MM.1S (cell line): ENCODE results near the gene KCNK16.

ENCODE experiments used
- DNase-seq: peaks from one replicate; pipeline ENCODE4 v3.0.0-alpha.2; 2015
- H2AFZ ChIP-seq: fragments of 300-600 bp; sonication (generic); 2 replicates; pipeline ENCODE4 v1.6.0; 2016; ENCODE audit warnings: antibody characterized with exemption, low read length
- H3F3A ChIP-seq: fragments of 300-600 bp; sonication (generic); 2 replicates; pipeline ENCODE4 v1.6.1; 2016; ENCODE audit warnings: mild to moderate bottlenecking, antibody characterized with exemption, low read length, moderate library complexity, mixed read lengths; ENCODE audit not compliant: insufficient read depth
- H3K27ac ChIP-seq: fragments of 300-600 bp; sonication (generic); 2 replicates; pipeline ENCODE4 v1.5.1; 2016; ENCODE audit warnings: mild to moderate bottlenecking, low read length
- H3K27me3 ChIP-seq: fragments of 300-600 bp; sonication (generic); replicated peaks from 2 replicates; pipeline ENCODE4 v1.6.0; 2016; ENCODE audit warnings: low read length; ENCODE audit not compliant: insufficient read depth
- H3K36me3 ChIP-seq: fragments of 300-600 bp; sonication (generic); replicated peaks from 2 replicates; pipeline ENCODE4 v1.6.1; 2016; ENCODE audit warnings: mild to moderate bottlenecking, low read length, mixed read lengths; ENCODE audit not compliant: insufficient read depth
- H3K4me1 ChIP-seq: fragments of 300-600 bp; sonication (generic); 2 replicates; pipeline ENCODE4 v1.6.1; 2016; ENCODE audit warnings: low read length, mixed read lengths
- H3K4me2 ChIP-seq: fragments of 300-600 bp; sonication (generic); 2 replicates; pipeline ENCODE4 v1.6.0; 2016; ENCODE audit warnings: low read depth, low read length
- H3K4me3 ChIP-seq: fragments of 300-600 bp; sonication (generic); 2 replicates; pipeline ENCODE4 v1.5.1; 2016; ENCODE audit warnings: low read length, mixed read lengths
- H3K79me2 ChIP-seq: fragments of 300-600 bp; sonication (generic); 2 replicates; pipeline ENCODE4 v1.6.1; 2016; ENCODE audit warnings: mixed run types, low read length, mixed read lengths
- H3K9ac ChIP-seq: fragments of 300-600 bp; sonication (generic); 2 replicates; pipeline ENCODE4 v1.6.1; 2016; ENCODE audit warnings: low read length, mixed read lengths
- H3K9me2 ChIP-seq: fragments of 300-600 bp; sonication (generic); replicated peaks from 2 replicates; pipeline ENCODE4 v1.6.1; 2016; ENCODE audit warnings: mild to moderate bottlenecking, low read length, mixed read lengths; ENCODE audit not compliant: insufficient read depth
- H3K9me3 ChIP-seq: fragments of 300-600 bp; sonication (generic); replicated peaks from 2 replicates; pipeline ENCODE4 v1.6.1; 2016; ENCODE audit warnings: mild to moderate bottlenecking, low read length, mixed read lengths; ENCODE audit not compliant: insufficient read depth
- H4K20me1 ChIP-seq: fragments of 300-600 bp; sonication (generic); 2 replicates; pipeline ENCODE4 v1.6.1; 2016; ENCODE audit warnings: mild to moderate bottlenecking, low read length, moderate library complexity, mixed read lengths; ENCODE audit not compliant: insufficient read depth
- EZH2 ChIP-seq: fragments of 300-600 bp; sonication (generic); optimal IDR thresholded peaks from 2 replicates; pipeline ENCODE3; 2017; ENCODE audit warnings: low read depth, mild to moderate bottlenecking, antibody characterized with exemption, low read length, mixed read lengths
- EZH2phosphoT487 ChIP-seq: fragments of 300-600 bp; sonication (generic); IDR thresholded peaks from 2 replicates; pipeline ENCODE4 v1.6.1; 2018; ENCODE audit warnings: antibody characterized with exemption, low read length
- TF ChIP-seq, protein P1 (sequence below): fragments of 300-600 bp; sonication (generic); IDR thresholded peaks from 2 replicates; pipeline ENCODE4 v1.5.1; 2016; ENCODE audit warnings: antibody characterized with exemption, low read length, mixed read lengths

KCNK16 gene

DNA sequence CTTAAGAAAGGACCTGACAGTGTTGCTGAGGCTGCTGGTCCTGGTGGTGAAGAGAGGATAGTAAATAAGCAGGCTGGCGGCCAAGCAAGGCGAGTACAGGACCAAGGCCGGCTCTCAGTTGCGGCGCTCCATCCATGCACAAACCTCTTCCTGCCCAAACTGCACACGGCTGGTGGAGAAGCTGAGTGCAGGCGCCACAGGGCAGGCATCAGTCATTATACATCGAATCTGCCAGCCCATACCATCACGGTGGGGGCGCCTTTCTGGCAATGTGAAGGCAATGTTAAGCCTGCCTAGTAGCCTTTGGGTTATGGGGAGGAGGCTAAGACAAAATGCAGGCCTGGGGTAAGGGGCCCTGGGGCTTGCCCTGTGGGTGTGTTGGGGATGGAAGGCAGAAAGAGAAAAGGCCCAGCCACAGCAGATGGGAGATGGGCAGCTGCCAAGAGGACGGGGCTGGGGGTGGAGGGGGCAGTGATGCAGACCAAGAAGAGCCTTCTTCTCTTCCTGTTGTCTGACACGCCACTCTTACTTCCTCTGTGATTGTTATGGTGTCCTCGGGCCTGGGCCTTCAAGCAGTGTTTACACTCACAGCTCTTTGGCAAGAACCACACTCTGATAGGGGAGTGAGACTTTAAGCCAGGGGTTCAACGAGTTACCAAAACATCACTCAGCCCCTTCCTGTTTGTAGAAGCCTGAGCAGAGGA lies 20.3 kb upstream of the KCNK16 start:
- Histone ChIP-seq H3K4me3 (no peak overlapping the region), H3K9me2 (no peaks in the 10 kb centered on the region), H3K27me3 (no peaks in the 10 kb centered on the region), H3K36me3 (no peaks in the 10 kb centered on the region), H3F3A (no peaks in the 10 kb centered on the region), H3K4me1 (no peaks in the 10 kb centered on the region), H2AFZ (no peak overlapping the region), H3K27ac (no peak overlapping the region), H3K9ac (no peak overlapping the region), H3K9me3 (no peaks in the 10 kb centered on the region), H3K79me2 (no peaks in the 10 kb centered on the region), H4K20me1 (no peaks in the 10 kb centered on the region), H3K4me2 (no peak overlapping the region)
- no peak for DNase-seq
- TF ChIP-seq, protein P1, sequence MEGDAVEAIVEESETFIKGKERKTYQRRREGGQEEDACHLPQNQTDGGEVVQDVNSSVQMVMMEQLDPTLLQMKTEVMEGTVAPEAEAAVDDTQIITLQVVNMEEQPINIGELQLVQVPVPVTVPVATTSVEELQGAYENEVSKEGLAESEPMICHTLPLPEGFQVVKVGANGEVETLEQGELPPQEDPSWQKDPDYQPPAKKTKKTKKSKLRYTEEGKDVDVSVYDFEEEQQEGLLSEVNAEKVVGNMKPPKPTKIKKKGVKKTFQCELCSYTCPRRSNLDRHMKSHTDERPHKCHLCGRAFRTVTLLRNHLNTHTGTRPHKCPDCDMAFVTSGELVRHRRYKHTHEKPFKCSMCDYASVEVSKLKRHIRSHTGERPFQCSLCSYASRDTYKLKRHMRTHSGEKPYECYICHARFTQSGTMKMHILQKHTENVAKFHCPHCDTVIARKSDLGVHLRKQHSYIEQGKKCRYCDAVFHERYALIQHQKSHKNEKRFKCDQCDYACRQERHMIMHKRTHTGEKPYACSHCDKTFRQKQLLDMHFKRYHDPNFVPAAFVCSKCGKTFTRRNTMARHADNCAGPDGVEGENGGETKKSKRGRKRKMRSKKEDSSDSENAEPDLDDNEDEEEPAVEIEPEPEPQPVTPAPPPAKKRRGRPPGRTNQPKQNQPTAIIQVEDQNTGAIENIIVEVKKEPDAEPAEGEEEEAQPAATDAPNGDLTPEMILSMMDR: no peak
- TF ChIP-seq EZH2: no peak

GRCh38 chr6:39341937-39342336 lies 19.4 kb upstream of the KCNK16 start:
- Histone ChIP-seq H3K4me3 (no peak overlapping the region), H3F3A (no peaks in the 10 kb centered on the region), H3K4me2 (no peak overlapping the region), H3K9me2 (no peaks in the 10 kb centered on the region), H4K20me1 (no peaks in the 10 kb centered on the region), H3K4me1 (no peaks in the 10 kb centered on the region), H3K36me3 (no peaks in the 10 kb centered on the region), H3K79me2 (no peaks in the 10 kb centered on the region), H2AFZ (no peak overlapping the region), H3K27me3 (no peaks in the 10 kb centered on the region), H3K9ac (no peak overlapping the region), H3K27ac (no peak overlapping the region), H3K9me3 (no peaks in the 10 kb centered on the region)
- TF ChIP-seq, protein P1: no peak
- TF ChIP-seq EZH2phosphoT487: no peak
- no peak for TF ChIP-seq EZH2
- no peak for DNase-seq

GRCh38 chr6:39341352-39341751 lies 18.9 kb upstream of the KCNK16 start:
- Histone ChIP-seq H3K9ac (no peak overlapping the region), H2AFZ (no peak overlapping the region), H3K27ac (no peak overlapping the region), H3F3A (no peaks in the 10 kb centered on the region), H3K9me2 (no peaks in the 10 kb centered on the region), H4K20me1 (no peaks in the 10 kb centered on the region), H3K4me2 (no peak overlapping the region), H3K36me3 (no peaks in the 10 kb centered on the region), H3K9me3 (no peaks in the 10 kb centered on the region), H3K4me1 (peaks cover 3% of the 10 kb centered on the region; the same call in 1 of the 2 replicates), H3K27me3 (no peaks in the 10 kb centered on the region), H3K79me2 (no peaks in the 10 kb centered on the region), H3K4me3 (no peak overlapping the region)
- DNase-seq: no peak
- TF ChIP-seq EZH2phosphoT487: no peak
- TF ChIP-seq, protein P1: no peak
- TF ChIP-seq EZH2: no peak
